MCF 10A (cell line): ENCODE measurements around the gene HMGCLL1. TPM values are rescaled to one million over a fixed set of nuclear protein-coding genes. Genes with fewer than 3 reads are reported as not detected.

Experiments
- Bru-seq: library from RNA; stranded (reverse); fragments of 400-500 nt; gene quantifications from one replicate; lab custom pipeline; 2021; lab: Mats Ljungman, UMichigan
- BruChase-seq, 2 experiments: library from RNA; stranded (reverse); fragments of 400-500 nt; gene quantifications; one replicate each; lab custom pipeline; 2021; lab: Mats Ljungman, UMichigan
- BruUV-seq: library from RNA; stranded (reverse); fragments of 400-500 nt; replicated peaks from 2 replicates; lab custom pipeline; 2021; lab: Mats Ljungman, UMichigan
- CTCF ChIA-PET: fragments of 300-600 bp; sonication (Branson Sonifier 250); formaldehyde crosslinking; extraction: SDS; loops from one replicate; lab custom pipeline; 2021; ENCODE audit warnings: antibody characterized with exemption, inconsistent platforms; lab: Yijun Ruan, JAX
- POLR2A ChIA-PET: fragments of 300-600, 350-650 bp; sonication (Branson Sonifier 250); formaldehyde crosslinking; extraction: SDS; loops from one replicate; lab custom pipeline; 2020; ENCODE audit warnings: antibody characterized with exemption, inconsistent platforms; lab: Yijun Ruan, JAX
- DNase-seq: peaks from one replicate; pipeline ENCODE4 v3.0.0-alpha.2; 2018; ENCODE audit not compliant: unreplicated experiment
- H3K27ac Mint-ChIP-seq: one replicate; pipeline ENCODE4 v1.8.0; 2022; ENCODE audit warnings: mild to moderate bottlenecking, low read depth, mixed read lengths; ENCODE audit not compliant: unreplicated experiment
- H3K27me3 Mint-ChIP-seq: one replicate; pipeline ENCODE4 v1.8.0; 2022; ENCODE audit warnings: mixed read lengths; ENCODE audit not compliant: insufficient read depth, unreplicated experiment
- H3K36me3 Mint-ChIP-seq: one replicate; pipeline ENCODE4 v1.8.0; 2022; ENCODE audit warnings: mild to moderate bottlenecking, moderate library complexity, mixed read lengths; ENCODE audit not compliant: insufficient read depth, unreplicated experiment
- H3K4me1 Mint-ChIP-seq: one replicate; pipeline ENCODE4 v1.8.0; 2022; ENCODE audit warnings: mixed read lengths; ENCODE audit not compliant: insufficient read depth, unreplicated experiment
- H3K4me3 Mint-ChIP-seq: one replicate; pipeline ENCODE4 v1.8.0; 2022; ENCODE audit warnings: mild to moderate bottlenecking, moderate library complexity, mixed read lengths; ENCODE audit not compliant: unreplicated experiment
- H3K9me3 Mint-ChIP-seq: one replicate; pipeline ENCODE4 v1.8.0; 2022; ENCODE audit warnings: mixed read lengths; ENCODE audit not compliant: unreplicated experiment
- CTCF ChIP-seq: fragments of 200-600 bp; IDR thresholded peaks from one replicate; pipeline ENCODE4 v1.8.0; 2022; ENCODE audit warnings: antibody characterized with exemption, mild to moderate bottlenecking; ENCODE audit not compliant: unreplicated experiment
- intact Hi-C: fragments of 100-400 bp; cut with micrococcal nuclease; formaldehyde crosslinking; loops from 2 replicates; pipeline ENCODE4 v1.14.1; 2022
- long read RNA-seq: library from polyadenylated mRNA; stranded (forward); transcript quantifications from one replicate; pipeline ENCODE4 v2.0.0, GENCODE V29; 2022
- total RNA-seq: library from RNA; stranded (reverse); gene quantifications from 2 replicates; pipeline ENCODE4 v1.2.3, GENCODE V29; 2022

The HMGCLL1 gene
- 0.17 and 0.21 TPM in 2 replicates for total RNA-seq
- Bru-seq, nascent RNA, result percentile 12 among the genes with signal in this experiment
- BruChase-seq, experiment 1, labeled RNA remaining after a 6-hour chase, result percentile 8 among the genes with signal in this experiment
- percentile 13 among the genes with signal in this experiment for BruChase-seq, experiment 2, labeled RNA remaining after a 2-hour chase
- long read RNA-seq, result 0 reads

GRCh38 chr6:55578537-55579363, at the start of gene HMGCLL1:
HMGCLL1 (minus strand) TSS chr6:55579192; CDS start chr6:55579055, 137 bp downstream.
- DNase-seq, result peak; percentile 10
- Mint-ChIP-seq H3K27me3 (no peaks in the 10 kb centered on the region), H3K4me1 (peaks cover 6% of the 10 kb centered on the region), H3K36me3 (no peaks in the 10 kb centered on the region), H3K9me3 (no peaks in the 10 kb centered on the region), H3K4me3 (peak within 1 kb of the TSS; percentile 73), H3K27ac (peak within 1 kb of the TSS; percentile 7)
- BruUV-seq, result no TSS peak
- TF ChIP-seq CTCF, result no peak
- intact Hi-C loops, result no loop called here
- ChIA-PET POLR2A (no interaction called here), CTCF (no interaction called here)

- no peak for TF ChIP-seq CTCF
- H3K27ac Mint-ChIP-seq, result no peak overlapping the region
Observed at GRCh38 chr6:55621993-55622392, 43.0 kb upstream of the HMGCLL1 start.

GRCh38 chr6:55621244-55621643, 42.3 kb upstream of the HMGCLL1 start:
- Mint-ChIP-seq H3K9me3 (peaks cover 15% of the 10 kb centered on the region), H3K4me3 (no peak overlapping the region), H3K36me3 (no peaks in the 10 kb centered on the region), H3K27me3 (no peaks in the 10 kb centered on the region), H3K4me1 (peaks cover 4% of the 10 kb centered on the region), H3K27ac (no peak overlapping the region)
- TF ChIP-seq CTCF, result no peak
- ChIA-PET POLR2A (interaction anchor here (0.6 to 0.7 kb wide), 2 partner anchors 11 to 958 kb away, joined by 3 read pairs; no protein-coding TSS in a partner anchor), CTCF (interaction anchor here (0.7 kb wide), 2 partner anchors 265 to 272 kb away, joined by 3 read pairs; no protein-coding TSS in a partner anchor)
- no peak for DNase-seq
- intact Hi-C loops, result no loop called here
- no TSS peak for BruUV-seq

More at GRCh38 chr6:55621993-55622392, 43.0 kb upstream of the HMGCLL1 start:
- intact Hi-C loops, result no loop called here
- no peaks in the 10 kb centered on the region for H3K36me3 Mint-ChIP-seq
- ChIA-PET CTCF (interaction anchor here (0.7 kb wide), 1 partner anchor 264 kb away, joined by 3 read pairs; no protein-coding TSS in a partner anchor), POLR2A (no interaction called here)
- no peak overlapping the region for H3K4me3 Mint-ChIP-seq
- peaks cover 4% of the 10 kb centered on the region for H3K4me1 Mint-ChIP-seq
- H3K27me3 Mint-ChIP-seq, result no peaks in the 10 kb centered on the region
- BruUV-seq, result no TSS peak
- H3K9me3 Mint-ChIP-seq, result peaks cover 15% of the 10 kb centered on the region
- DNase-seq, result no peak

DNA sequence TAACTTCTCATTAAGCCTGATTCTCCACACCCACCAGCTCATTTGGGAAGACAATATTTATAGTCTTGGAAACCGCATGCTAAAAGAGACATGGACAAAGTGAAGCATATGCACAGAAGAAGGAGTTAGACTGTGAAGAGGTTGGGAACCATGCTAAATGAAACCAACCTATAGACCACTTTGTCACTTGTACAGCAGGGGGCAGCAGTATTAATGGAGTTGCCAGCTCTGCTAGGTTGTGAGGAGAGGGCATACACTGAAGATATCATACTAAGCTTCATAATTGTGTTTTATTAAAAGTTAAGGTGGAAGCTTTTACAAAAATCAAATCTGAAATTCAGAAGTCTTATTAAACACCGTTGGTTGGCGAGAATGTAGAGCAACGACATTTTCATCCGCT, 38.3 kb upstream of the HMGCLL1 start:
- peak; percentile 43 for TF ChIP-seq CTCF
- BruUV-seq, result no TSS peak
- peaks cover 1% of the 10 kb centered on the region for H3K9me3 Mint-ChIP-seq
- no peaks in the 10 kb centered on the region for H3K27me3 Mint-ChIP-seq
- ChIA-PET CTCF (interaction anchor here (0.5 to 2.4 kb wide), 14 partner anchors 15 to 342 kb away, joined by 3 to 16 read pairs (median 4); no protein-coding TSS in a partner anchor), POLR2A (interaction anchor here (0.7 kb wide), 1 partner anchor 255 kb away, joined by 3 read pairs; no protein-coding TSS in a partner anchor)
- intact Hi-C loops, result loop anchor here (1.0 to 5.0 kb wide), 4 partner anchors 172 to 335 kb away; no protein-coding TSS in a partner anchor
- no peaks in the 10 kb centered on the region for H3K36me3 Mint-ChIP-seq
- no peak overlapping the region for H3K4me3 Mint-ChIP-seq
- DNase-seq, result peak; percentile 70
- H3K27ac Mint-ChIP-seq, result no peak overlapping the region
- peaks cover 4% of the 10 kb centered on the region for H3K4me1 Mint-ChIP-seq
